Measurements from ENCODE around the gene IGDCC3. TPM values are rescaled to one million over a fixed set of nuclear protein-coding genes. Genes with fewer than 3 reads are reported as not detected.

Gene IGDCC3
- total RNA-seq, 4 donors from 2014 or later, result 0.82 to 5.5 TPM; not detected in 2

- no peaks in the 10 kb centered on the region for H3K36me3 ChIP-seq
- TF ChIP-seq, protein P1, sequence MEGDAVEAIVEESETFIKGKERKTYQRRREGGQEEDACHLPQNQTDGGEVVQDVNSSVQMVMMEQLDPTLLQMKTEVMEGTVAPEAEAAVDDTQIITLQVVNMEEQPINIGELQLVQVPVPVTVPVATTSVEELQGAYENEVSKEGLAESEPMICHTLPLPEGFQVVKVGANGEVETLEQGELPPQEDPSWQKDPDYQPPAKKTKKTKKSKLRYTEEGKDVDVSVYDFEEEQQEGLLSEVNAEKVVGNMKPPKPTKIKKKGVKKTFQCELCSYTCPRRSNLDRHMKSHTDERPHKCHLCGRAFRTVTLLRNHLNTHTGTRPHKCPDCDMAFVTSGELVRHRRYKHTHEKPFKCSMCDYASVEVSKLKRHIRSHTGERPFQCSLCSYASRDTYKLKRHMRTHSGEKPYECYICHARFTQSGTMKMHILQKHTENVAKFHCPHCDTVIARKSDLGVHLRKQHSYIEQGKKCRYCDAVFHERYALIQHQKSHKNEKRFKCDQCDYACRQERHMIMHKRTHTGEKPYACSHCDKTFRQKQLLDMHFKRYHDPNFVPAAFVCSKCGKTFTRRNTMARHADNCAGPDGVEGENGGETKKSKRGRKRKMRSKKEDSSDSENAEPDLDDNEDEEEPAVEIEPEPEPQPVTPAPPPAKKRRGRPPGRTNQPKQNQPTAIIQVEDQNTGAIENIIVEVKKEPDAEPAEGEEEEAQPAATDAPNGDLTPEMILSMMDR (IDR thresholded peaks at IDR 0.05), result no peak
- TF ChIP-seq POLR2A (IDR thresholded peaks at IDR 0.05), result no peak
- no peaks in the 10 kb centered on the region for H3K9me3 ChIP-seq
- no peak for DNase-seq
- H3K4me3 ChIP-seq, result no peak overlapping the region
- intact Hi-C loops (cut with DNase I; ENCODE audit: low total_unique reads), result no loop called here
- H3K27me3 ChIP-seq, result no peaks in the 10 kb centered on the region
- no peak overlapping the region for H3K27ac ChIP-seq
- H3K4me1 ChIP-seq, result peaks cover 0 to 5% of the 10 kb centered on the region in 2 donors
Observed at GRCh38 chr15:65375871-65376607, 1.8 kb downstream of the IGDCC3 start.

DNA sequence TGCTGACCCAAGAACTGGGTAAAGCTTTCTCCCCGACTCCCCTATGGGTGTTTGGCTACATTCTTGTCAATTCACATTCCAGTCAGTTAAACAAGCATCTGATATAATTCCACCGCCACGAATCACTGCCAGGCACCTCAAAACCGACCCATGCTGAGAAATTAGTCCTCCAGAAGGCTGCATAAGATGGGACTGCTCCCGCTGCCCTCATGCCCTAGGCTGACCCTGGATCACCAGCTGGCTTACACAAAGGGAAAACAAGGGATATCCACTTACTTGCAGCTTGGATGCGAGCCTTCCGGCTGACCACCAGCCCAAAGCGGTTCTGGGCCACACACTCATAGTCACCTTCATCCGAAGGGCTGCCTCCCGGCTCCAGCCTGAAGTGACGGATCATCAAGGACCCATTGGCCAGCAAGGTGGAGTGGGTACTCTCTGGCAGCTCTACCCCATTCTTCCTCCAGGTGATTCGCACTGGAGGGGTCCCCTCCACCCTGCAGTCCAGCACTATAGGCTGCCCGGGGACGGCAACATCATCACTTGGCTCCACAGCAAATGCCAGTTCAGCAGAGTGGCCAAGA is 2.9 kb downstream of the IGDCC3 start:
- no peak for TF ChIP-seq POLR2A (IDR thresholded peaks at IDR 0.05)
- TF ChIP-seq, protein P1 (IDR thresholded peaks at IDR 0.05), result no peak
- Histone ChIP-seq H3K36me3 (no peaks in the 10 kb centered on the region), H3K4me1 (peaks cover 0 to 5% of the 10 kb centered on the region in 2 donors), H3K4me3 (no peak overlapping the region), H3K9me3 (no peaks in the 10 kb centered on the region), H3K27ac (no peak overlapping the region), H3K27me3 (no peaks in the 10 kb centered on the region)
- intact Hi-C loops (cut with DNase I; ENCODE audit: low total_unique reads), result no loop called here
- no peak for DNase-seq

DNA sequence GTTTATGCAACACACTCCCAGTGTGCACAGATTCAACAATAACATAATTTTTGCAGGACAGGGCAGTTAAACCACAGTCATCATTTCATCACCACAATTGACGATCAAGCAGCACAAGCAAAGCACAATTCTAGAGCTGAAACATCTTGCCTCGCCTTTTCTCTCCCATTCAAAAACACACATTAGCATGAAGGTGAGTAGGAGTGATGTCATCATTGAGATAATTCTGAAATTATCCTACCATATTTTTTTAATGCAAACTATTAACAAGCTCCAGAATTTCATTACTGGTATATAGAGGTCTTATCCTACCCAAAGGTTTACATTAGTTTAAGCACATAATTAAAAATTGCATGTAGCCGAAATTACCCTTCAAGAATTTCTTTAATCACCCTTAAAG is 3.5 kb downstream of the IGDCC3 start:
- TF ChIP-seq POLR2A (IDR thresholded peaks at IDR 0.05), result no peak
- TF ChIP-seq, protein P1 (IDR thresholded peaks at IDR 0.05), result no peak
- Histone ChIP-seq H3K4me1 (peaks cover 0 to 5% of the 10 kb centered on the region in 2 donors), H3K36me3 (no peaks in the 10 kb centered on the region), H3K27ac (no peak overlapping the region), H3K9me3 (no peaks in the 10 kb centered on the region), H3K27me3 (no peaks in the 10 kb centered on the region), H3K4me3 (no peak overlapping the region)
- no peak for DNase-seq
- intact Hi-C loops (cut with DNase I; ENCODE audit: low total_unique reads), result no loop called here

DNA sequence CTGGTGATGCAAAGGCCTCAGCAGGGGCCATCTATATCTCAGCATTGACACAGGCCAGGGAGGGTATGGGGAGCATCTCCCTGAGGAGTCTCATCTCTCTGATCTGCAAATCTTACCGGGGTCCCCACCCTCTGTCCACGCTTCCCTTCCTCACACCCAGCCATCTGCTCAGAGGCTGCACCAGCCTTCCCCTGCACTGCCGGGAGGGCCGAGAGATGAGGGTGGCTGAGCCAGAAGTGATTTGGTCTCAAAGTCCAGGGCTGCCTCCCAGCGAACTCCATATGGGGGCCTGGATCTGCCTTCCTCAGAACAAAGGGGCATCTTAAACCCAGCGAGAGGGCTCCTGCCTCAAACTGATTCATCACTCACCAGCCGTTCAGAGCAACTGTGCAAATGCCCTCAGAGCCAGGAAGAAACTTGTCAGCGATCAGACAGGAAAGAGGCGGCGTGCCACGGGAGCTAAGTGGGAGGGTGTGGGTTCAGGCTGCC is 4.6 kb downstream of the IGDCC3 start:
- H3K36me3 ChIP-seq, result no peaks in the 10 kb centered on the region
- no peaks in the 10 kb centered on the region for H3K9me3 ChIP-seq
- no peaks in the 10 kb centered on the region for H3K27me3 ChIP-seq
- no peak for DNase-seq
- intact Hi-C loops (cut with DNase I; ENCODE audit: low total_unique reads), result no loop called here
- H3K4me3 ChIP-seq, result no peak overlapping the region
- peaks cover 0 to 3% of the 10 kb centered on the region in 2 donors for H3K4me1 ChIP-seq
- no peak overlapping the region for H3K27ac ChIP-seq
- TF ChIP-seq, protein P1 (IDR thresholded peaks at IDR 0.05), result no peak
- no peak for TF ChIP-seq POLR2A (IDR thresholded peaks at IDR 0.05)

- intact Hi-C loops (cut with DNase I; ENCODE audit: low total_unique reads), result no loop called here
- no peak for TF ChIP-seq POLR2A (IDR thresholded peaks at IDR 0.05)
- TF ChIP-seq, protein P1 (IDR thresholded peaks at IDR 0.05), result no peak
- Histone ChIP-seq H3K27me3 (no peaks in the 10 kb centered on the region), H3K9me3 (no peaks in the 10 kb centered on the region), H3K27ac (no peak overlapping the region), H3K36me3 (no peaks in the 10 kb centered on the region), H3K4me1 (no peaks in the 10 kb centered on the region), H3K4me3 (no peak overlapping the region)
- DNase-seq, result no peak
Observed at GRCh38 chr15:65372787-65373067, 5.1 kb downstream of the IGDCC3 start.

Measured in uterus (tissue), 4 donors.